DND-41 (cell line): ENCODE data around the gene OSBPL9.

Experiments used
- EZH2 ChIP-seq: IDR thresholded peaks from 3 replicates; pipeline ENCODE4 v1.6.1; 2012; ENCODE audit warnings: borderline replicate concordance, low read depth, mild to moderate bottlenecking, moderate library complexity, low read length, inconsistent platforms; ENCODE audit not compliant: severe bottlenecking
- TF ChIP-seq, protein P1 (sequence below): IDR thresholded peaks from 2 replicates; pipeline ENCODE4 v1.5.1; 2012; ENCODE audit warnings: borderline replicate concordance, low read length, moderate library complexity, mild to moderate bottlenecking; ENCODE audit not compliant: poor library complexity, severe bottlenecking; ENCODE audit errors: extremely low read depth

DNA sequence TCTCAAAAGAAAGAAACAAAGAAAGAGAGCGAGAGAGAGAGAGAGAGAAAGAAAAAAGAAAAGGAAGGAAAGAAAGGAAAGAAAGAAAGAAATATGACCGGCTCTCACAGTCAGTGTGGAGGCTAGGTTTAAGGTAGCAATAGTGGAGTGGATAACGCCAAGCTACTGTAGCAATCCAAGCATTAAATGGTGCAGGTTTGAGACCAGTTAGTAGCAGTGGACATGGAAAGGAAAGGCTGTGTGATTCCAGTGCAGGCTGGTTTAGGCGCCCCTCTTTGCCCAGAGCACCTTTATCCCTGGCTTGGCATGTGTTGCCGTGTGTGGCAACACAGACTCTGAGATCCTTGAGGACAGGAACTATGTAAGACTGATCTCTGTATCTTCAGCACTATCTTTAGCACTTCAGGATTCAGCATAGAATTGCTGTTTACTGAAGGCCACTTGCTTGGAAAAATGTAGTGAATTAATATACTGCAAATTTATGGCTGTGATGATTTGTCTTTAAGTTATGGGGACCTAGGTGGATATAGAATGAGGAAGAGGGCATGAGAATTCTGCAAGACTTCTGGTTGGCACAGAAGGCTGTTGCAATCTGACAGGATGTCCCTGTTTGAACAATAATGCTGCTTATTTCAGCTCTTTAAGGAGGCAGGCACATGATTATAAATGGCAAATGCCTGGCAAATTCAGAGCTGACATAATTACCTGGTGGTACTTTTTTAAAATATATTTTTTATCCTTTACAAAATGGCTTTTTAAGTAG lies 10.8 kb upstream of the OSBPL9 start:
- no peak for TF ChIP-seq EZH2
- TF ChIP-seq, protein P1, sequence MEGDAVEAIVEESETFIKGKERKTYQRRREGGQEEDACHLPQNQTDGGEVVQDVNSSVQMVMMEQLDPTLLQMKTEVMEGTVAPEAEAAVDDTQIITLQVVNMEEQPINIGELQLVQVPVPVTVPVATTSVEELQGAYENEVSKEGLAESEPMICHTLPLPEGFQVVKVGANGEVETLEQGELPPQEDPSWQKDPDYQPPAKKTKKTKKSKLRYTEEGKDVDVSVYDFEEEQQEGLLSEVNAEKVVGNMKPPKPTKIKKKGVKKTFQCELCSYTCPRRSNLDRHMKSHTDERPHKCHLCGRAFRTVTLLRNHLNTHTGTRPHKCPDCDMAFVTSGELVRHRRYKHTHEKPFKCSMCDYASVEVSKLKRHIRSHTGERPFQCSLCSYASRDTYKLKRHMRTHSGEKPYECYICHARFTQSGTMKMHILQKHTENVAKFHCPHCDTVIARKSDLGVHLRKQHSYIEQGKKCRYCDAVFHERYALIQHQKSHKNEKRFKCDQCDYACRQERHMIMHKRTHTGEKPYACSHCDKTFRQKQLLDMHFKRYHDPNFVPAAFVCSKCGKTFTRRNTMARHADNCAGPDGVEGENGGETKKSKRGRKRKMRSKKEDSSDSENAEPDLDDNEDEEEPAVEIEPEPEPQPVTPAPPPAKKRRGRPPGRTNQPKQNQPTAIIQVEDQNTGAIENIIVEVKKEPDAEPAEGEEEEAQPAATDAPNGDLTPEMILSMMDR, result no peak
